Endothelial cell of umbilical vein (primary cell): ENCODE measurements around the gene FAM241B. TPM values are rescaled to one million over a fixed set of nuclear protein-coding genes. Genes with fewer than 3 reads are reported as not detected.

Experiments
- BruUV-seq: library from RNA; stranded (reverse); fragments of 400-500 nt; replicated peaks from 2 replicates; lab custom pipeline; 2021; lab: Mats Ljungman, UMichigan
- CTCF ChIA-PET: fragments of 300-600, 350-600 bp; sonication (Branson Sonifier 250); formaldehyde crosslinking; loops from one replicate; lab custom pipeline; 2021; ENCODE audit warnings: antibody characterized with exemption, inconsistent platforms; lab: Charles Lee
- POLR2A ChIA-PET: fragments of 300-600, 350-600 bp; sonication (Branson Sonifier 250); formaldehyde crosslinking; loops from one replicate; lab custom pipeline; 2021; ENCODE audit warnings: antibody characterized with exemption, inconsistent platforms; lab: Charles Lee
- DNase-seq: peaks from one replicate; pipeline ENCODE4 v3.0.0-alpha.2; 2011; ENCODE audit warnings: low read depth, low spot score
- FAIRE-seq: peaks from 2 replicates; lab custom pipeline; 2011; peaks lifted over from hg19 to GRCh38; lab: Jason Lieb, UNC
- H2AFZ ChIP-seq: 2 replicates; pipeline ENCODE4 v1.6.0; 2012; ENCODE audit warnings: low read depth, low read length, control low read depth, inconsistent platforms
- H3K27ac ChIP-seq: 2 replicates; pipeline ENCODE4 v1.5.1; 2011; ENCODE audit warnings: low read depth, mild to moderate bottlenecking, control low read depth, low read length, moderate library complexity; ENCODE audit not compliant: insufficient read depth
- H3K27me3 ChIP-seq, 2 experiments: 2 replicates each; pipeline versions ENCODE4 v1.6.0 to v1.6.1; 2011; ENCODE audit warnings: low read length in 2 of 2, mixed read lengths in 1 of 2; ENCODE audit not compliant: control insufficient read depth in 2 of 2, insufficient read depth in 2 of 2
- H3K36me3 ChIP-seq, 2 experiments: 2 replicates in 1 of 2; 3 replicates in 1 of 2; pipeline ENCODE4 v1.5.1; 2011; ENCODE audit warnings: low read length in 2 of 2, mild to moderate bottlenecking in 1 of 2, moderate library complexity in 1 of 2; ENCODE audit not compliant: control insufficient read depth in 2 of 2, insufficient read depth in 2 of 2; ENCODE audit errors: extremely low read depth in 1 of 2
- H3K4me1 ChIP-seq: 3 replicates; pipeline ENCODE4 v1.5.1; 2011; ENCODE audit warnings: mild to moderate bottlenecking, low read length; ENCODE audit not compliant: control insufficient read depth, insufficient read depth; ENCODE audit errors: extremely low read depth
- H3K4me2 ChIP-seq: 2 replicates; pipeline ENCODE4 v1.6.1; 2011; ENCODE audit warnings: low read length, control low read depth, mixed read lengths; ENCODE audit not compliant: insufficient read depth
- H3K4me3 ChIP-seq, 3 experiments: fragments of 200-600 bp in 1 of 3; sonication (generic), shearing (Covaris generic) in 1 of 3; replicated peaks in 1 of 3; 2 replicates each; pipeline ENCODE4 v1.5.1; 2011 to 2016; ENCODE audit warnings: control low read depth in 3 of 3, low read length in 3 of 3, mild to moderate bottlenecking in 2 of 3, inconsistent platforms in 1 of 3, low read depth in 1 of 3, moderate library complexity in 1 of 3; ENCODE audit not compliant: insufficient read depth in 1 of 3
- H3K79me2 ChIP-seq: 2 replicates; pipeline ENCODE4 v1.6.0; 2012; ENCODE audit warnings: low read length, inconsistent platforms; ENCODE audit not compliant: control insufficient read depth, insufficient read depth
- H3K9ac ChIP-seq: replicated peaks from 2 replicates; pipeline ENCODE3; 2011; ENCODE audit warnings: low read length, control low read depth; ENCODE audit not compliant: insufficient read depth; ENCODE audit errors: extremely low read depth
- H3K9me1 ChIP-seq: replicated peaks from 3 replicates; pipeline ENCODE4 v1.6.0; 2011; ENCODE audit warnings: mild to moderate bottlenecking, low read length; ENCODE audit not compliant: control insufficient read depth, insufficient read depth; ENCODE audit errors: extremely low read depth
- H3K9me3 ChIP-seq: replicated peaks from 2 replicates; pipeline ENCODE4 v1.5.1; 2012; ENCODE audit warnings: low read length, inconsistent platforms; ENCODE audit not compliant: control insufficient read depth, insufficient read depth
- H4K20me1 ChIP-seq: replicated peaks from 2 replicates; pipeline ENCODE3; 2011; ENCODE audit warnings: mild to moderate bottlenecking, low read length; ENCODE audit not compliant: control insufficient read depth, insufficient read depth; ENCODE audit errors: extremely low read depth
- CTCF ChIP-seq, 2 donors: IDR thresholded peaks; 1 replicate in 1 of 2; 2 replicates in 1 of 2; pipeline ENCODE4 v1.5.1; 2011; ENCODE audit warnings: low read length in 2 of 2, mild to moderate bottlenecking in 2 of 2, moderate library complexity in 2 of 2, control low read depth in 1 of 2, inconsistent platforms in 1 of 2, low read depth in 1 of 2; ENCODE audit not compliant: insufficient read depth in 1 of 2; ENCODE audit errors: extremely low read depth in 1 of 2
- FOS ChIP-seq: IDR thresholded peaks from 2 replicates; pipeline ENCODE4 v1.6.1; 2011; ENCODE audit warnings: mild to moderate bottlenecking, low read length, moderate library complexity, borderline replicate concordance; ENCODE audit not compliant: insufficient read depth
- GATA2 ChIP-seq: IDR thresholded peaks from 2 replicates; pipeline ENCODE4 v1.7.0; 2011; ENCODE audit warnings: low read depth, mild to moderate bottlenecking, moderate library complexity, mixed read lengths, low read length; ENCODE audit not compliant: insufficient read length, insufficient read depth
- JUN ChIP-seq: IDR thresholded peaks from 2 replicates; pipeline ENCODE4 v1.6.1; 2011; ENCODE audit warnings: borderline replicate concordance, low read depth; ENCODE audit not compliant: insufficient read length, insufficient read depth
- MAX ChIP-seq: IDR thresholded peaks from 2 replicates; pipeline ENCODE4 v1.6.1; 2011; ENCODE audit not compliant: insufficient read depth, insufficient read length
- MYC ChIP-seq: IDR thresholded peaks from one replicate; pipeline ENCODE4 v1.6.1; 2011; ENCODE audit warnings: mild to moderate bottlenecking, low read depth, low read length
- POLR2A ChIP-seq: IDR thresholded peaks from 2 replicates; pipeline ENCODE4 v1.6.1; 2012; ENCODE audit warnings: low read depth, mild to moderate bottlenecking, control low read depth, low read length
- POLR2AphosphoS5 ChIP-seq: IDR thresholded peaks from 2 replicates; pipeline ENCODE4 v1.6.1; 2012; ENCODE audit warnings: low read depth, mild to moderate bottlenecking, control low read depth, low read length, moderate library complexity; ENCODE audit not compliant: insufficient read depth
- dilution Hi-C: fragments of 300-500 bp; cut with MboI; formaldehyde crosslinking; loops from one replicate; pipeline ENCODE4 v1.15.0; 2019; ENCODE audit warnings: low sequenced_read_pairs; ENCODE audit not compliant: extremely low pct_ligation_motif_present
- intact Hi-C: fragments of 100-400 bp; cut with micrococcal nuclease; formaldehyde crosslinking; loops from one replicate; pipeline ENCODE4 v1.10.0; 2022
- polyA plus RNA-seq, 4 experiments: library from polyadenylated mRNA; depleted of rRNA in 3 of 4; stranded (reverse) in 3 of 4; unstranded in 1 of 4; fragments of >200 nt; gene quantifications; 2 replicates each; pipeline versions ENCODE4 v1.2.1 to v1.2.3, GENCODE V29; 2011 to 2012; ENCODE audit warnings: missing spikeins in 1 of 4
- total RNA-seq: library from RNA; stranded (reverse); gene quantifications from 2 replicates; pipeline ENCODE4 v1.2.3, GENCODE V29; 2021

Gene FAM241B
- total and polyA plus RNA-seq, 2 donors (not counting 3 experiments of a cell fraction or from before 2014, with no cell fraction given): 0.23 TPM; not detected in 1

- no peak overlapping the region for H3K9ac ChIP-seq
- BruUV-seq: no TSS peak
- peaks cover 27 to 30% of the 10 kb centered on the region in 2 experiments for H3K27me3 ChIP-seq
- DNase-seq (no peak), FAIRE-seq (no peak)
- H4K20me1 ChIP-seq: no peaks in the 10 kb centered on the region
- H3K36me3 ChIP-seq: no peaks in the 10 kb centered on the region
- no peak overlapping the region for H2AFZ ChIP-seq
- no peaks in the 10 kb centered on the region for H3K79me2 ChIP-seq
- TF ChIP-seq JUN: no peak
- CTCF ChIA-PET: interaction anchor here (1.3 kb wide), 1 partner anchor 10 kb away, joined by 3 read pairs; no protein-coding TSS in a partner anchor
- H3K9me3 ChIP-seq: no peaks in the 10 kb centered on the region
- H3K9me1 ChIP-seq: no peaks in the 10 kb centered on the region
- intact Hi-C loops: no loop called here
- dilution Hi-C loops: no loop called here
- no peak overlapping the region for H3K27ac ChIP-seq
- POLR2A ChIA-PET: no interaction called here
- H3K4me3 ChIP-seq: no peak overlapping the region
- H3K4me1 ChIP-seq: no peaks in the 10 kb centered on the region
- H3K4me2 ChIP-seq: no peak overlapping the region
Observed at GRCh38 chr10:69619626-69620025, 10.4 kb upstream of the FAM241B start.

- Histone ChIP-seq H3K27ac (no peak overlapping the region), H3K79me2 (no peaks in the 10 kb centered on the region), H3K9ac (no peak overlapping the region), H3K9me1 (no peaks in the 10 kb centered on the region), H3K4me1 (no peaks in the 10 kb centered on the region), H4K20me1 (no peaks in the 10 kb centered on the region), H3K4me2 (no peak overlapping the region), H3K36me3 (no peaks in the 10 kb centered on the region), H2AFZ (no peak overlapping the region), H3K4me3 (no peak overlapping the region), H3K9me3 (no peaks in the 10 kb centered on the region), H3K27me3 (peaks cover 21 to 37% of the 10 kb centered on the region in 2 experiments)
- intact Hi-C loops (no loop called here), dilution Hi-C loops (no loop called here)
- no TSS peak for BruUV-seq
- TF ChIP-seq POLR2A (no peak), POLR2AphosphoS5 (no peak), CTCF (IDR thresholded peaks at IDR 0.05; ENCODE audit: extremely low read depth in 1 of 2, insufficient read depth in 1 of 2, low read depth in 1 of 2, low read length in 2 of 2) (no peak), FOS (no peak), MYC (no peak), JUN (no peak), MAX (no peak), GATA2 (no peak)
- DNase-seq (no peak), FAIRE-seq (no peak)
- POLR2A ChIA-PET: no interaction called here
- CTCF ChIA-PET: no interaction called here
Observed at GRCh38 chr10:69620625-69621024, 9.4 kb upstream of the FAM241B start.
